RWPE2 (cell line): Measurements from ENCODE around the gene TRPC3.
"Not testable (repeated sequence)": the region's sequence is repeated elsewhere in the genome, so short reads cannot be mapped to it uniquely, and the experiment has no call there.

ENCODE experiments used
- ATAC-seq: fragments of 200-7000 bp; cut with Tn5 transposase; 3 replicates; pipeline ENCODE4 v1.9.1; 2021; ENCODE audit warnings: low read depth
- DNase-seq: peaks from one replicate; pipeline ENCODE4 v3.0.0-alpha.2; 2020; ENCODE audit warnings: low spot score
- H3K27ac ChIP-seq: fragments of 450-650 bp; 2 replicates; pipeline ENCODE4 v1.5.1; 2017; ENCODE audit warnings: mild to moderate bottlenecking; ENCODE audit not compliant: poor library complexity, severe bottlenecking
- H3K27me3 ChIP-seq: fragments of 250-450 bp; sonication (Bioruptor Pico); 2 replicates; pipeline ENCODE4 v1.5.1; 2021; ENCODE audit warnings: mild to moderate bottlenecking, moderate library complexity; ENCODE audit not compliant: insufficient read depth, poor library complexity, severe bottlenecking
- H3K36me3 ChIP-seq: fragments of 250-450 bp; sonication (Bioruptor Pico); 2 replicates; pipeline ENCODE4 v1.5.1; 2020; ENCODE audit warnings: low read depth, mild to moderate bottlenecking, moderate library complexity
- H3K4me1 ChIP-seq: fragments of 250-450 bp; sonication (Bioruptor Pico); 2 replicates; pipeline ENCODE4 v1.5.1; 2021; ENCODE audit warnings: mild to moderate bottlenecking, moderate library complexity; ENCODE audit not compliant: insufficient read depth, poor library complexity, severe bottlenecking
- H3K4me3 ChIP-seq: fragments of 250-450 bp; sonication (Bioruptor Pico); 2 replicates; pipeline ENCODE4 v1.5.1; 2021; ENCODE audit warnings: mild to moderate bottlenecking, moderate library complexity; ENCODE audit not compliant: severe bottlenecking
- H3K9me3 ChIP-seq: fragments of 250-450 bp; sonication (Bioruptor Pico); 2 replicates; pipeline ENCODE4 v1.5.1; 2021; ENCODE audit warnings: mild to moderate bottlenecking, moderate library complexity; ENCODE audit not compliant: severe bottlenecking
- CTCF ChIP-seq: fragments of 450-650 bp; IDR thresholded peaks from one replicate; pipeline ENCODE4 v1.5.1; 2017; ENCODE audit warnings: mild to moderate bottlenecking, moderate library complexity; ENCODE audit not compliant: poor library complexity, severe bottlenecking

Gene TRPC3

GRCh38 chr4:121930304-121930703, 21.6 kb downstream of the TRPC3 start:
- no peaks in the 10 kb centered on the region for H3K4me1 ChIP-seq
- no peak overlapping the region for H3K27ac ChIP-seq
- no peak overlapping the region for H3K4me3 ChIP-seq
- no peak for ATAC-seq
- no peak for DNase-seq
- H3K9me3 ChIP-seq: no peaks in the 10 kb centered on the region
- no peaks in the 10 kb centered on the region for H3K36me3 ChIP-seq
- peaks cover 38% of the 10 kb centered on the region for H3K27me3 ChIP-seq
- no peak for TF ChIP-seq CTCF

- H3K4me3 ChIP-seq: no peak overlapping the region
- H3K36me3 ChIP-seq: no peaks in the 10 kb centered on the region
- H3K27me3 ChIP-seq: peaks cover 21% of the 10 kb centered on the region
- no peaks in the 10 kb centered on the region for H3K9me3 ChIP-seq
- H3K4me1 ChIP-seq: no peaks in the 10 kb centered on the region
- ATAC-seq (no peak), DNase-seq (no peak)
- H3K27ac ChIP-seq: no peak overlapping the region
- no peak for TF ChIP-seq CTCF
Measured at GRCh38 chr4:121927948-121928347, 23.9 kb downstream of the TRPC3 start.

- not testable (repeated sequence) for DNase-seq, H3K9me3 ChIP-seq, ATAC-seq, H3K4me1 ChIP-seq, H3K36me3 ChIP-seq, H3K4me3 ChIP-seq, H3K27ac ChIP-seq
- H3K27me3 ChIP-seq: peaks cover 11% of the 10 kb centered on the region
Measured at GRCh38 chr4:121926490-121926889, 25.4 kb downstream of the TRPC3 start.

GRCh38 chr4:121923306-121923705, 28.6 kb downstream of the TRPC3 start:
- Histone ChIP-seq H3K9me3 (no peaks in the 10 kb centered on the region), H3K4me3 (no peak overlapping the region), H3K36me3 (no peaks in the 10 kb centered on the region), H3K27ac (no peak overlapping the region), H3K27me3 (no peaks in the 10 kb centered on the region), H3K4me1 (no peaks in the 10 kb centered on the region)
- no peak for TF ChIP-seq CTCF
- ATAC-seq (no peak), DNase-seq (no peak)

- TF ChIP-seq CTCF: no peak
- no peak overlapping the region for H3K4me3 ChIP-seq
- no peak overlapping the region for H3K27ac ChIP-seq
- no peak for ATAC-seq
- no peaks in the 10 kb centered on the region for H3K36me3 ChIP-seq
- H3K27me3 ChIP-seq: no peaks in the 10 kb centered on the region
- H3K9me3 ChIP-seq: no peaks in the 10 kb centered on the region
- DNase-seq: no peak
- H3K4me1 ChIP-seq: no peaks in the 10 kb centered on the region
Measured at GRCh38 chr4:121913667-121914066, 38.2 kb downstream of the TRPC3 start.
